Measurements from ENCODE around the gene SH3BP1. TPM values are rescaled to one million over a fixed set of nuclear protein-coding genes. Genes with fewer than 3 reads are reported as not detected.
"Not testable (repeated sequence)": the region's sequence is repeated elsewhere in the genome, so short reads cannot be mapped to it uniquely, and the experiment has no call there.

The SH3BP1 gene
- total RNA-seq = 10 to 100 TPM; 84.0 to 89.2 TPM
- 10 to 100 TPM; 17.6 to 30.3 TPM for polyA plus RNA-seq

- Histone ChIP-seq H3K27ac (ENCODE audit: low read depth, low read length) (peak within 1 kb of the TSS; percentile 64), H3K27me3 (ENCODE audit: insufficient read depth, low read length) (no peaks in the 10 kb centered on the region), H3K4me1 (ENCODE audit: insufficient read depth, low read length) (peaks cover 85% of the 10 kb centered on the region), H3K9me3 (ENCODE audit: control insufficient read depth in 1 of 2, low read length in 2 of 2) (no peaks in the 10 kb centered on the region), H3K4me3 (ENCODE audit: low read length in 2 of 2) (peak within 1 kb of the TSS; percentile 75 to 84), H3K36me3 (ENCODE audit: insufficient read depth, low read length) (peaks cover 24% of the 10 kb centered on the region)
- intact Hi-C loops (cut with micrococcal nuclease) = loop anchor here (1.0 to 10.0 kb wide), 5 partner anchors 16 to 206 kb away; partner anchors contain the start of genes ANKRD54, EIF3L, GGA1 and PDXP
- POLR2A ChIA-PET (ENCODE audit: partially characterized antibody) = interaction anchor here (0.6 to 12.1 kb wide), 12 partner anchors 10 to 47 kb away, joined by 3 to 247 read pairs (median 8); partner anchors contain the start of genes GGA1, LGALS1, NOL12 and PDXP
- peak within 1 kb of the TSS; percentile 90 to 100 (median 94) for H3K4me3 Mint-ChIP-seq
- H3K36me3 Mint-ChIP-seq = peaks cover 10 to 36% of the 10 kb centered on the region in 2 donors
- H3K27me3 Mint-ChIP-seq = no peaks in the 10 kb centered on the region
- DNase-seq = peak; percentile 49 to 63 (median 50)
- peak within 1 kb of the TSS; percentile 90 to 97 (median 94) for H3K27ac Mint-ChIP-seq
- H3K4me1 Mint-ChIP-seq = peaks cover 40 to 86% (median 62%) of the 10 kb centered on the region in 4 donors
- CTCF ChIA-PET (ENCODE audit: partially characterized antibody) = interaction anchor here (0.9 to 20.3 kb wide), 4 partner anchors 12 to 41 kb away, joined by 3 to 558 read pairs (median 304); partner anchors contain the start of genes GGA1, LGALS1, NOL12 and PDXP
- no peaks in the 10 kb centered on the region for H3K9me3 Mint-ChIP-seq
These were observed at the start of gene SH3BP1 for GRCh38 chr22:37639070-37639760. Gene SH3BP1 (plus strand): TSS chr22:37639669. CDS start chr22:37639788, 119 bp downstream.

GRCh38 chr22:37591081-37591480 is 48.4 kb upstream of the SH3BP1 start:
- H3K4me1 ChIP-seq (ENCODE audit: insufficient read depth, low read length); H3K36me3 Mint-ChIP-seq; H3K36me3 ChIP-seq (ENCODE audit: insufficient read depth, low read length); H3K27me3 Mint-ChIP-seq; DNase-seq; H3K4me3 ChIP-seq (ENCODE audit: low read length in 2 of 2); H3K27me3 ChIP-seq (ENCODE audit: insufficient read depth, low read length); H3K9me3 ChIP-seq (ENCODE audit: control insufficient read depth in 1 of 2, low read length in 2 of 2); H3K27ac ChIP-seq (ENCODE audit: low read depth, low read length); H3K4me3 Mint-ChIP-seq; intact Hi-C loops (cut with micrococcal nuclease); H3K9me3 Mint-ChIP-seq; H3K27ac Mint-ChIP-seq: not testable (repeated sequence)
- ChIA-PET CTCF (ENCODE audit: partially characterized antibody) (interaction anchor here (0.7 to 8.1 kb wide), 5 partner anchors 17 to 380 kb away, joined by 3 to 122 read pairs (median 72); partner anchors contain the start of gene GGA1), POLR2A (ENCODE audit: partially characterized antibody) (interaction anchor here (1.1 to 2.2 kb wide), 2 partner anchors 17 to 36 kb away, joined by 3 to 43 read pairs; partner anchors contain the start of gene GGA1)
- H3K4me1 Mint-ChIP-seq = peaks cover 9 to 14% (median 11%) of the 10 kb centered on the region in 4 donors

- POLR2A ChIA-PET (ENCODE audit: partially characterized antibody) = interaction anchor here (0.8 to 2.2 kb wide), 20 partner anchors 10 to 277 kb away, joined by 3 to 43 read pairs (median 5); partner anchors contain the start of genes GGA1, LGALS1, MFNG and NOL12
- no peak for DNase-seq
- H3K4me3 ChIP-seq (ENCODE audit: low read length in 2 of 2) = peak overlapping the region in 1 of 2 donors; percentile 16
These were observed 47.6 kb upstream of the SH3BP1 start for GRCh38 chr22:37591823-37592404.

GRCh38 chr22:37594237-37594636 is 45.2 kb upstream of the SH3BP1 start:
- no peak overlapping the region for H3K27ac Mint-ChIP-seq

More at GRCh38 chr22:37591823-37592404, 47.6 kb upstream of the SH3BP1 start:
- Histone ChIP-seq H3K27ac (ENCODE audit: low read depth, low read length) (no peak overlapping the region), H3K27me3 (ENCODE audit: insufficient read depth, low read length) (no peaks in the 10 kb centered on the region), H3K36me3 (ENCODE audit: insufficient read depth, low read length) (no peaks in the 10 kb centered on the region), H3K9me3 (ENCODE audit: control insufficient read depth in 1 of 2, low read length in 2 of 2) (no peaks in the 10 kb centered on the region), H3K4me1 (ENCODE audit: insufficient read depth, low read length) (peaks cover 6% of the 10 kb centered on the region)
- peaks cover 6 to 9% of the 10 kb centered on the region in 2 donors for H3K27me3 Mint-ChIP-seq
- CTCF ChIA-PET (ENCODE audit: partially characterized antibody) = interaction anchor here (0.7 to 8.1 kb wide), 34 partner anchors 10 to 348 kb away, joined by 3 to 122 read pairs (median 5); partner anchors contain the start of genes GGA1, LGALS2, NOL12 and PDXP
- peak overlapping the region; percentile 74 to 86 (median 82) for H3K4me3 Mint-ChIP-seq
- H3K36me3 Mint-ChIP-seq = no peaks in the 10 kb centered on the region
- peak overlapping the region in 6 of 7 donors; percentile 13 to 89 (median 86) for H3K27ac Mint-ChIP-seq
- peaks cover 0 to 2% (median 0%) of the 10 kb centered on the region in 8 donors for H3K9me3 Mint-ChIP-seq
- H3K4me1 Mint-ChIP-seq = peaks cover 9 to 14% (median 11%) of the 10 kb centered on the region in 4 donors
- intact Hi-C loops (cut with micrococcal nuclease) = loop anchor here (1.0 kb wide), 3 partner anchors 16 to 54 kb away; partner anchors contain the start of gene GGA1

GRCh38 chr22:37599153-37599552 is 40.3 kb upstream of the SH3BP1 start:
- H3K36me3 ChIP-seq (ENCODE audit: insufficient read depth, low read length) = no peaks in the 10 kb centered on the region
- H3K4me3 ChIP-seq (ENCODE audit: low read length in 2 of 2) = no peak overlapping the region
- peaks cover 5% of the 10 kb centered on the region for H3K4me1 ChIP-seq (ENCODE audit: insufficient read depth, low read length)
- POLR2A ChIA-PET (ENCODE audit: partially characterized antibody) = interaction anchor here (2.4 kb wide), 1 partner anchor 9 kb away, joined by 11 read pairs; the partner anchor contains the start of gene GGA1
- H3K4me1 Mint-ChIP-seq = peaks cover 9 to 13% (median 11%) of the 10 kb centered on the region in 4 donors
- no peaks in the 10 kb centered on the region for H3K36me3 Mint-ChIP-seq
- no peak overlapping the region for H3K27ac ChIP-seq (ENCODE audit: low read depth, low read length)
- peaks cover 0 to 5% (median 0%) of the 10 kb centered on the region in 8 donors for H3K9me3 Mint-ChIP-seq
- CTCF ChIA-PET (ENCODE audit: partially characterized antibody) = interaction anchor here (0.9 kb wide), 1 partner anchor 9 kb away, joined by 3 read pairs; no protein-coding TSS in a partner anchor
- DNase-seq = no peak
- intact Hi-C loops (cut with micrococcal nuclease) = no loop called here
- peaks cover 0 to 3% of the 10 kb centered on the region in 2 donors for H3K27me3 Mint-ChIP-seq
- H3K27me3 ChIP-seq (ENCODE audit: insufficient read depth, low read length) = no peaks in the 10 kb centered on the region
- H3K27ac Mint-ChIP-seq = peak overlapping the region in 1 of 7 donors; percentile 25
- no peak overlapping the region for H3K4me3 Mint-ChIP-seq
- no peaks in the 10 kb centered on the region for H3K9me3 ChIP-seq (ENCODE audit: control insufficient read depth in 1 of 2, low read length in 2 of 2)

More at GRCh38 chr22:37594237-37594636, 45.2 kb upstream of the SH3BP1 start:
- intact Hi-C loops (cut with micrococcal nuclease) = no loop called here
- Histone ChIP-seq H3K27me3 (ENCODE audit: insufficient read depth, low read length) (no peaks in the 10 kb centered on the region), H3K36me3 (ENCODE audit: insufficient read depth, low read length) (no peaks in the 10 kb centered on the region), H3K4me3 (ENCODE audit: low read length in 2 of 2) (no peak overlapping the region), H3K4me1 (ENCODE audit: insufficient read depth, low read length) (peaks cover 6% of the 10 kb centered on the region), H3K27ac (ENCODE audit: low read depth, low read length) (no peak overlapping the region), H3K9me3 (ENCODE audit: control insufficient read depth in 1 of 2, low read length in 2 of 2) (no peaks in the 10 kb centered on the region)
- Mint-ChIP-seq H3K9me3 (no peaks in the 10 kb centered on the region), H3K4me1 (peaks cover 9 to 14% (median 11%) of the 10 kb centered on the region in 4 donors), H3K36me3 (no peaks in the 10 kb centered on the region), H3K27me3 (peaks cover 0 to 3% of the 10 kb centered on the region in 2 donors), H3K4me3 (no peak overlapping the region)
- no peak for DNase-seq
- ChIA-PET POLR2A (ENCODE audit: partially characterized antibody) (no interaction called here), CTCF (ENCODE audit: partially characterized antibody) (interaction anchor here (8.1 kb wide), 1 partner anchor 13 kb away, joined by 122 read pairs; the partner anchor contains the start of gene GGA1)

GRCh38 chr22:37601203-37601539 is 38.3 kb upstream of the SH3BP1 start:
- Histone ChIP-seq H3K27me3 (ENCODE audit: insufficient read depth, low read length) (no peaks in the 10 kb centered on the region), H3K36me3 (ENCODE audit: insufficient read depth, low read length) (no peaks in the 10 kb centered on the region), H3K4me1 (ENCODE audit: insufficient read depth, low read length) (peaks cover 25% of the 10 kb centered on the region), H3K9me3 (ENCODE audit: control insufficient read depth in 1 of 2, low read length in 2 of 2) (no peaks in the 10 kb centered on the region), H3K27ac (ENCODE audit: low read depth, low read length) (no peak overlapping the region), H3K4me3 (ENCODE audit: low read length in 2 of 2) (no peak overlapping the region)
- H3K4me1 Mint-ChIP-seq = peaks cover 22 to 33% (median 27%) of the 10 kb centered on the region in 4 donors
- intact Hi-C loops (cut with micrococcal nuclease) = no loop called here
- ChIA-PET CTCF (ENCODE audit: partially characterized antibody) (interaction anchor here (0.6 to 2.8 kb wide), 2 partner anchors 9 to 553 kb away, joined by 5 to 19 read pairs; no protein-coding TSS in a partner anchor), POLR2A (ENCODE audit: partially characterized antibody) (interaction anchor here (1.0 kb wide), 1 partner anchor 42 kb away, joined by 3 read pairs; no protein-coding TSS in a partner anchor)
- no peak for DNase-seq
- no peaks in the 10 kb centered on the region for H3K36me3 Mint-ChIP-seq
- H3K27ac Mint-ChIP-seq = no peak overlapping the region
- H3K9me3 Mint-ChIP-seq = peaks cover 0 to 5% (median 0%) of the 10 kb centered on the region in 8 donors
- H3K4me3 Mint-ChIP-seq = no peak overlapping the region
- H3K27me3 Mint-ChIP-seq = peaks cover 0 to 3% of the 10 kb centered on the region in 2 donors

Data from CD4-positive, alpha-beta memory T cell (primary cell).